GM18861 (cell line): Measurements from ENCODE around the gene ENO1.
"Not testable (repeated sequence)": the region's sequence is repeated elsewhere in the genome, so short reads cannot be mapped to it uniquely, and the experiment has no call there.

Experiments
- ATAC-seq: cut with Tn5 transposase; IDR thresholded peaks from one replicate; pipeline ENCODE4 v1.9.1; 2021; ENCODE audit not compliant: unreplicated experiment

The ENO1 gene

DNA sequence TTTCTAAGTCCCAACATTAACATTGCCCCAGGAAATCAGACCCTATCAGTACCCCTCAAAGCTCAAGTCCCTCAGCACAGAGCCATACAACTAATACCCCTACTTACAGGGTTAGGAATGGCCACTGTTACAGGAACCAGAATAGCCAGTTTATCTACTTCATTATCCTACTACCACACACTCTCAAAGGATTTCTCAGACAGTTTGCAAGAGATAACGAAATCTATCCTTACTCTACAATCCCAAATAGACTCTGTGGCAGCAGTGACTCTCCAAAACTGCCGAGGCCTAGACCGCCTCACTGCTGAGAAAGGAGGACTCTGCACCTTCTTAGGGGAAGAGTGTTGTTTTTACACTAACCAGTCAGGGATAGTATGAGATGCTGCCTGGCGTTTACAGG lies 19.0 kb upstream of the ENO1 start:
- not testable (repeated sequence) for ATAC-seq

DNA sequence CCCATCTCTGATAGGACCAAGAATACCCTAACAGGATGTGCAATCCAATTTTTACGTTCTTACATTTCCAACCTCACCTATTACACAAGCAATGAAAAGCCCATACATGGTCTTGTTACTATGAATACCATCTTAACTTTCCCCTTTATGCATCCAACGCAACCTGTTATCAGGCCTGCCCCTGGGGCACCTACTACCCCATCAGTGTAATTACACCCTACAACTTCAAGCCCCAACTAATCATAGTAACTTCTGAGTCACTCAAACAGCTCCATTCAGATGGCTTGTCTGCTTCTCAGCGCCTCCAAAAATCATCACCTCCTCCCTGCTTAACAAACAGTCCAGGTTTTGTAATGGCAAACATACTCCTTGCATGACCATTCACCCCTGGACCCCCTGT lies 18.3 kb upstream of the ENO1 start:
- ATAC-seq, result not testable (repeated sequence)

DNA sequence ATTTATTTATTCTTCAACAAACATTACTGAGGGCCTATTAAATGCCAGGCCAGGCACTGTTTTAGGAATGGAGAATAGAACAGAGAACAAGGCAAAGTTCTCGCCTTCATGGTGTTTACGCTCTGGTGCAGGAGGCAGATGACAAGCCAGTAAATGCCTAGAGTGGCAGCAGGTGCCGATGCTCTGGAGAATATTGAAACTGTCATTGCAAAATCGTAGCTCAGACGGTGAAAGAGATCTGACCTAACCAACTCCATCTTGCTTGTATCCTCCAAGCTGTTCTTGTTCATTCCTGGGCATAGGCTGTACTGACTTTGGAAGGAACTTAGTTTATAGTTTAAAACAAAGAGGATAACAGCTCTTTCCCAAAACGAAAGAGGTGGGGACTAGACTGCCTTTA lies 13.5 kb upstream of the ENO1 start:
- no peak for ATAC-seq

DNA sequence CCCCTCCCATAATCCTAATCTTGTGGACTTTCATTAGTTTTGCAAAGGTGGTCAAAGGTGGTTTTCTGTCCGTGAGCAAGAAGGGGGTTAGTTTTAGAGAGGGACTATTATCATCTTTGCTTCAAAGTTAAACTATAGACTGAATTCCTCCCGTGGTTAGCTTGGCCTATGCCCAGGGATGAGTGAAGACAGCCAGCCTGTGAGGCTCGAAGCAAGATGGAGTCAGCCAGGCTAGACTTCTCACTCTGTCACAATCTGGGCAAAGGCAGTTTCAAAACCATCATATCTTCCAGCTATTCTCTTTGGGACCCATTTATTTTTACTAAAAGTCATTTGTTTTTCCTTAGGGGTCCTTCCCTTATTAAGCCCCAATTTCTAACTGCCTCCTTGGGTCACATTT lies 12.9 kb upstream of the ENO1 start:
- ATAC-seq, result no peak

DNA sequence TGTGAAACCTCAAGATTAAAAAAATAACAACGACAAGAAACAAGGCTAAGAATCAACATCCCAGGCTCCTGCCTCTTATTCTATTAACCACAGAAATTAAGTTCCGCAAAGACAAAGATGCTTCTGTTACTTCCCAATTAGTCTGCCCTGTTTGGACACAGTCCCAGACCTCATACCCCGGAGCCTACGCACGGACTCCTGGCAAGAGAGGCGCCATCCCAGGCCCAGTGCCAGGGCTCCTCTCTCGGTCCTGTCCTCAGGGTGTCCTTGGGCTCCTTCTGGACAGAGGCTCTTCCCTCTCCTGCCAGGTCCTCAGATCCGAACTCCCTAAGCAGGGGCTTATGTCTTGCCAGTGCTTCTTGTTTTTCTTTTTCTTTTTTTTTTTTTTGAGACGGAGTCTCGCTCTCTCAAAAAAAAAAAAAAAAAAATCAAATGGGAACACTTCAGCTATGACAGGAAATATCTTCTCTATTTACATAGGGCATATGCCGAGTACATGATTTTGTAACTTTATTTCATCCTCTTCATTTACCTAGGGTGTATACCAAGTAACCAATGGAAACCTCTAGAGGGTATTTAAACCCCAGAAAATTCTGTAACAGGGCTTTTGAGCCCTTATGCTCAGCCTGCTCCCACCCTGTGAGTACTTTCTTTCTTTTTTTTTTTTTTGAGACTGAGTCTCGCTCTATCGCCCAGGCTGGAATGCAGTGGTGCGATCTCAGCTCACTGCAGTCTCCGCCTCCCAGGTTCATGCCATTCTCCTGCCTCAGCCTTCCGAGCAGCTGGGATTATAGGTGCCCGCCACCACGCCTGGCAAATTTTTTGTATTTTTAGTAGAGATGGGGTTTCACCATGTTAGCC lies 11.7 kb upstream of the ENO1 start:
- no peak for ATAC-seq

DNA sequence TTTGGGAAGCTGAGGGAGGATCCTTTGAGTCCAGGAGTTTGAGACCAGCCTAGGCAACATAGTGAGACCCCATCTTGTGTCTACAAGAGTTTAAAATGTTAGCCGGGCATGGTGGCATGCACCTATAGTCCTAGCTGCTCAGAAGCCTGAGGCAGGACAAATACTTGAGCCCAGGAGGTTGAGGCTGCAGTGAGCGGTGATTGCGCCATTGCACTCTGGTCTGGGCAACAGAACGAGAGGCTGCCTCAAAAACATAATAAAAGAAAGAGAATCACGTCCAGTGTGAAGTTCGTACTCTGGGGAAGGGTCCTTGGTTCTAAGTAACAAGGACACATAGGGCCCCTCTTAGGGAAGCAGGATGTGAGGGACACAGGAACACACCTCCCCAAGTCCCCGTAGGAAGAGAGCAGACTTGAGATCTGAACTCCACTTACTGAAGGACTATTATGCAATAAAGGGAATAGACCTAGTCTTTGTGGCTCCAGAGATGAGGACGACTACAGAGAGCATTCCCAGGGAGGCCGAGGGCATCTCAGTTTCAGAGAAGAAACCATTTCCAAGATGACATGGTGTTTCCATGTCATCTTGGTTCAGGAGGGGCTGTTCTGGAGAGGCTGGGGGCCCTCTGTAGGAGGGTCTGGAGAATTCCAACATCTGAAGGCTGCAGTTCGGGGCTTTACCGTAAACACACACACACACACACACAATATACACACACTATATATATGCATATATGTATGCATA lies 10.8 kb upstream of the ENO1 start:
- no peak for ATAC-seq

DNA sequence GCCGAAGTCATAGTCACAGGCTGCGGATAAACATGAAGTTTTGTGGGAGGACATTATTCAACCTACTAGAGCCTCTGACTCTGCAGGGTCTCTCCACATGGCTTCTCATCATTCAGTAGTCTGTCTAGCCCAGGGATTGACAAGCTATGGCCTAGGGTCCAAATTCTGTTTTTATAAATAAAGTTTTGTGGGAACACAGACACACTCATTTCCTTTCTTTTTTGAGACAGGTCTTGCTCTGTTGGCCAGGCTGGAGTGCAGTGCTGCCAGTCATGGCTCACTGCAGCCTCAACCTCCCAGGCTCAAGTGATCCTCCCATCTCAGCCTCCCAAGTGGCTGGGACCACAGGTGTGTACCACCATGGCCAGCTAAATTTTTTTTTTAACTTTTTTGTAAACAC lies 8.1 kb upstream of the ENO1 start:
- ATAC-seq, result no peak

DNA sequence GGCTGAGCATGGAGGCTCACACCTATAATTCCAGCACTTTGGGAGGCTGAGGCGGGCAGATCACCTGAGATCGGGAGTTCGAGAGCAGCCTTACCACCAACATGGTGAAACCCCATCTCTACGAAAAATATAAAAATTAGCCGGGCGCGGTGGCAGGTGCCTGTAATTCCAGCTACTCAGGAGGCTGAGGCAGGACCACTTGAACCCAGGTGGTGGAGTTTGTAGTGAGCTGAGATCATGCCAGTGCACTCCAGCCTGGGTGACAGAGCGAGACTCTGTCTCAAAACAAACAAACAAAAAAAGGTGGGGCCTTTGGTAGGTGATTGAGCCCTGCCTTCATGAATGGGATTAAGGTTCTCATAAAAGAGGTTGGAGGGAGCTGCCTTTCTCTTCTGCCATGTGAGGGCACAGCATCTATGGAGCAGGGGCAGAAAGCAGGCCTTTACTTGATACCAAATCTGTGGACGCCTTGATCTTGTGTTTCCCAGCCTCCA lies 7.6 kb upstream of the ENO1 start:
- not testable (repeated sequence) for ATAC-seq

DNA sequence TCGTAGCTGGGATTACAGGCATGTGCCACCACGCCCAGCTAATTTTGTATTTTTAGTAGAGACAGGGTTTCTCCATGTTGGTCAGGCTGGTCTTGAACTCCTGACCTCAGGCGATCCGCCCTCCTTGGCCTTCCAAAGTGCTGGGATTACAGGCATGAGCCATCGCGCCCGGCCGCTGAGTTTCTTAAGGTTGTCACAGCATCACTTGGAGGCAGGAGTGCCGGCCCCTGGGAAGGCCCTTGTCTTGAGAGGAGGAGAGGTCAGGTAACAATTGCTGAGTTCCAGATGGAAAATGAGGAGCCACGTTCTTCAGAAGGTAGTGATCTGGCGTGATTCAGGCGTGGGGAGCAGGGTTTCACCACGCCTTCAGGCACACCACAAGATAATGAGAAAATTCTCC lies 5.6 kb upstream of the ENO1 start:
- not testable (repeated sequence) for ATAC-seq

DNA sequence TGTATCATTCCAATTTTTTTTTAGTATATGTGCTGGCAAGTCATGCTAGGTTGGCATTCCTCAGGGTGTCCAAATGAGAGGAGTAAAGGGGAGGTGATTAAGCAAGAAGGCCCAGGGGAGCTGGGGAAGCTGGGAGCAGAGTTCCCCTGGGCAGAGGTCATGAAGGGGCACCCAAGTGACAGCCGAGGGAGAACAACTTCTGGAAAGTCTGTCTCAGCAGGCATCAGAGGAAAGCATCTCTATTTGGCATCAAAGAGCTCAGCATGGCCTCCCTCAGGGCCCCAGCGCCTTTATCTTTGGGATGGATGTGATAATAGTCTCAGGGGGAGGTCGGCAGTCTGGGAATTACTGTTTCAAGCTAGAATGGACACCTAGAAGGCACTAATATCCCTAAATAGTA lies 5.0 kb upstream of the ENO1 start:
- ATAC-seq, result no peak

DNA sequence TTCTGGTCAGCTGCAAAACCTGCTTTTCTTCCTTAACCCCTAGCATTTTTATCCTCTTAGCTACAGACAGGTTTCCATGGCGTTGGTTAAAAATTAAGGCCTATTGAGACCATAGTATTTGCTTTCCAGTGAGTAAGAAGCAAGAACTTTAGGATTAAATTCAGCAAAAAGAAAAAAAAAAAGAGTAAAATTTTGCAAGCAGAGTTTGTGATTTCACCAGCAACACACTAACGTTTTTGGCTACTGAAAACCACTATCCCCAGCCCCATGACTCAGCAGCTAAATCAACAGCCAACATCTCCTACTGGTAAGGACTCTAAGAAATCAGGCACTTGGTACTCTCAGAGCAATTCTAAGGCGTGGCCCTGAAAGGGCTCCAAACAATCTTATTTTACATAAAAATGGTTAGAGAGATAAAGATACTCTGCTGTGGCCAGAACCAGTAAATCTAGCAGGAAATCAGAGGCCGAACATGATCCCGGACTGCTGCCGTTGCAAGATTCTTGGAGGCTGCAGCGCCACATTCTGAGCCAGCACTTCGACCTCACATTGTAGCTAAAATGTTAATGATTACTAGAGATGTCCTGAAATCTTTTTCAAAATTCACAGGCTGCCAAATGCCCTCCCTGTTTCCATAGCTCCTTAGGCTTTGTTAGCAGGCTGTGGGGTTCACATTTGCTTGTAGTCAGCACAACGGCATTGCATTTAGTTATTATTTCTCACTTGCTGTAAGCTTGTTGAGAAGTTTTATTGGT lies 1.6 kb upstream of the ENO1 start:
- ATAC-seq, result no peak

DNA sequence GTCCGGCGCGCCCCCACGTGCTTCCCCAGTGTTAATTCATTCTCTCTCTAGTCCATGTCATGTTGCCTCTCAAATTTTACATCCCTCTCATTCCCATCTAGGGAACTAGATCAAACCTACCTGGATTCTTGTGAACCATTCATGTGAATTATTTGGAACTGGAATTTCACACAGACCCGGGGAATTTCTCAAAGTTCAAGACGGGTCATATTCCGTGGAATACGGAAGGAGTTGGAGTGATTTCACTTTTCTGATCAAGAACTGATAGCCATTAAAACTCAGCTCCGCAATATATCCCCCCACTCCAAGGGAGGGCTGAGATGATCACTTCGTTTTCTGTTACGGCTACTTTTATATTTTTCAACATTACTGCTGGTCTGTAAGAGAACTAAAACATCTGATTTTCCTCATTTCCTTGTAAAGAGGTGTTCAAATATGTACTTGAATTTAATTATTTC lies 1.0 kb upstream of the ENO1 start:
- no peak for ATAC-seq

DNA sequence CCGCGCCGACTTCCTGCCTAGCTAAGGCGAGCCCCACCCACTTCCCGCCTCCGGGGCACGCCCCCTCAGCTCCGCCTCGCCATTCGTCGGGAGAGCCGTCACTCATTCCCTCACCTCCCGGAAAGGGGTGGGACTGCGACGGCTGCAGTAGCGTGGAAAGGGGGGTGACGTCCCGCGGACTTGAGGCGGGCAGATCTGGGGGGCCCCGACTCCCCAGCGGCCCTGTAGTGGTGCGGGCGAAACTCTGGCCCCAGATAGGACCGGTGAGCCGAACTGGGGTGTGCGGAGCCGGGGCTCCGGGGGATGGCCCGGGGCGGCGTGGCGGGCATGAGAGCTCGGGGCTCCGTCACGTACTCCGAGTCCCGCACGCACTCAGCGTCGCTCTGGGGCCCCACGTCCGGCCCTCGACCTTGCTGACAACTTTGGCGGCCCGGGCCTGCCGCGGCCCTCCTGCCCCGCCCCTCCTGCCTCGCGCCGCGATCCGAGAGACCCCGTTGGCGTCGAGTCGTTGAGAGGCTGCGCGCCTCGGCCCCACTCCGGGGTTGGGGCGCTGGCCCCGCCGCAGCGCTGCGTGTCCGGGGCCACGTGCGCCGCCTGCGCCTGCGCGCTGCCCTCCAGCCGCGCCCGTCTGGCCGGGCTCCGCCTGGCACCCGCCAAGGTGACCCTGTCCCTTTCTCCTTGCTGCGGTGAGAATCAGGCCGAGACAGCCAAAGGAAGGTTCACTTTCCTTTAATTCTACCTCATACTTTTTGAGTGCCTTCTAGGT lies 395 bp upstream of the ENO1 start:
- ATAC-seq, result peak; percentile 56

DNA sequence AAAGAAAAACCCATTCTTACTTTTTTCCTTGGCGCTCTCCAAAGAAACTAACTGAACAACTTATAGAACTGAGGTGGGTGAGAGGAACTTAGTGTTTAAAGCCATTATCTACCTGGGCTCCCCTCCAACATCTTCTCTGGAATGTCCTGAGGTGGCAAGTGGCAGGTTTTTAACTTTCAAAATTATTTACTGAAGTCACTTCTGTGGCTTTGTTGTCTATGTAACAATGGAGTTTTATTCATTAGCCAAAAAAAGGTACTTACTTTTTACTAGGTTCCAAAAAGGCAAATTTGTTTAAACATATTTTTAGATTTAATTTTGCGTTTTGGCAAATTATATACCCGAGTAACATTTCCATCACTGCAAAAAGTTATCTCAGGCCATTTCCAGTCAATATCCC lies 2.4 kb downstream of the ENO1 start:
- ATAC-seq, result no peak

DNA sequence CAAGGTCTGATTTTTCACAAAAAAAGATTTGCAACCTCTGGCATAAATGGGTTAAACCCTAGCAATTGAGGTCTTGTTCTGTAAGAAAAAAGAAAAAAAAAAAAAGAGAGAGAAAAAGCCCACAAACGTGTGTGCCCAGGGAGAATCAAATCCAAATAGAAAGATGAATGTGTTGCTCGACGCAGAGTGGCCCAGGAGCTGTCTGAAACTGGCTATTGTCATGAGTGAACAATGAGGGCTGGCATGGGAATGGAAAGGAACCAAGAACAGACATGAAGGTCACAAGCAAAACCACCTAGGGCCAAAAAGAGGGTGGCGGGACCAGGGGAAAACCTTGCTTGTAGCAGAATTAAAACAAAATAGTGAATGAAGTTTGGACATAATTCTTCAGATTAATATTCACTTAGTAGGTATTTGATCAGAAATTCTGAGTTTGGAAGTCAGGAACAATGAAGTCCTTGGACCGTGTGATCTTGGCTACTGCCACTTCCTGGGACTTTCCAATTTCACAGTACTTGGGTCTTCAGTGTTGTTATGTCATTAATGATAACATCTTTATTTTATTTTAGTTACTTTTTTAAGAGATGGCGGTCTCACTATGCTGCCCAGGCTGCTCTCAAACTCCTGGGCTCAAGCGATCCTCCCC lies 3.1 kb downstream of the ENO1 start:
- no peak for ATAC-seq

DNA sequence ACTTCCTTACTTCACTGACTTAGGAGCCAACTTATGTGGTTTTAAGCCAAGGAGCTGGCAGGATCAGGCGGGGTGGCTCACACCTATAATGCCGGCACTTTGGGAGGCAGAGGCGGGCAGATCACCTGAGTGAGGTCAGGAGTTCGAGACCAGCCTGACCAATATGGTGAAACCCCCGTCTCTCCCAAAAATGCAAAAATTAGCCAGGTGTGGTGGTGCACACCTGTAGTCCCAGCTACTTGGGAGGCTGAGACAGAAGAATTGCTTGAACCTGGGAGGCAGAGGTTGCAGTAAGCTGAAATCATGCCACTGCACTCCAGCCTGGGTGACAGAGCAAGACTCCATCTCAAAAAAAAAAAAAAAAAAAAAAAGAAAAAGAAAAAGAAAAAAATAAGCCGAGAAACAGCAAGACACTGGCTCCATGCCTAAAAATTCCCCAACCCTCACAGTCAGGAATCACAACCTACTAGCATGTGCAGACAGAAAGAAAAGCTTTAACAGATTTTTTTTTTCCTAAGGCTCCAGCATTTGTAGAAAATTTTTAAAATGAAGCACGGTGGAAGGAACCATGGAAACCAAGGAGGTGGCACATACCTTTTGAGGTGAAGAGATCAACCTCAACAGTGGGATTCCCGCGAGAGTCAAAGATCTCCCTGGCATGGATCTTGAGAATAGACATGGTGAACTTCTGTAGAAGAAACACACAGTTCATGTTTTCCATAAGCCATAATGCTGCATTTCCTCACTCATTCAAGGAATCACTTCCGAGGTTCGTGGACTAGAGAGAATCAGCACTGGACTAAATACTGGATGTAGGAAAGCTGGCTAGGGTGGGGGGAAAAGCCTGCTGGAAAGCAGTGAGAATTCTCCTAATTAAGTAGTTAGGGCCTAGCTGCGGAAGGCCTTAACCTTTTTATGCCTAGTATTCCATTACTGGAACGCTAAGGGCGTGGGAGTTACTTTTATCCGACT lies 4.0 kb downstream of the ENO1 start:
- no peak for ATAC-seq

DNA sequence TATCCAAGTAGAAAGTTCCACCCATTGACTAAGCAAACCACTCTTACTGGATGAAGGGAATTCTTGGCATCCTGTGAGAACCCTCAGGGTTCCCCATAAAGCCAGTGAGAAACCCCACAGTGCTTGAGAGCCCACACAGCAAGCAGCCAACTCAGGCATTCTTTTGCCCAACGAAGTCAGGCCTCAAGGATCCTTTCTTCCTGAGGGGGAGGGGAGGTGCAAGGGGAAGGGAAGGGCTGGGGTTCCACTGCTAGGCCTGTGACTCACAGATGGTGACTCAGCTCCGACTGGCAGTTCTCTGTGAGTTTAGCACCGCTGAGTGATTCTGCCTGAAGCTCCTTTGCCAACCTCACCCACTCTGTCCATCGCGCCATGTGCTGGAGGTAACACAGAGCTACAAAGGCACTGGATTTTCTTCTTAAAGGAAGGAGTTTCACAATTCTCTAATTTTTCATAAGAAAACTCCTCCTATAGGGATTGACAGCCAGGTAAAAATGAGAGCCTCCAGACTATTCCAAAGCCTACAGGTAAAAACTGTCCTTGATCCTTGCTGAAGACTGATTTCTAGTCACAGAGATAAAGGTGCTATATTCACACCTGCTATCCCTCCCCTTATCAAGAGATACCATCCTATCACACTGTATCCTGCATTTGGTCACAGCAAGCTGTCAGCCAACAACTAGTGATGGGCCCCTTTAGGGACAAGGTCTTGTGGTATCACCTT lies 4.8 kb downstream of the ENO1 start:
- no peak for ATAC-seq

DNA sequence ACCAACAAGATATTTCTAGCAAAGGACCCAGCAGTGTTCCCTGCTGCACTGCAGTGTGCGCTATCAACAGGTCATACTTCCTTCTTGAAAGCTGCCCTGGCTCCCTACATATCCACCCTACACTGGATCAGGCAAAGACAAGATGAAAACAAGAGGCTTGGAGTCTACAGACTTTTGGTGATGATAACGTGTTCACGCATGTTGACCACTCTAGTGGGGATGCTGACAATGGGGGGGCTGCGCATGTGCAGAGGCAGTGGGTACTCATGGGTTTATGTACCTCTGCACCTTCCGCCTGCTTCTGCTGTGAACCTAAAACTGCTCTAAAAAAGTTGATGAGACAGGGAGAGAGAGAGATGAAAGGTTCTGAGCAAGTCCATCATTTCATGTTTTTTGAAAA lies 5.5 kb downstream of the ENO1 start:
- ATAC-seq, result no peak
